ENCODE results near the gene SPEF2. TPM values are rescaled to one million over a fixed set of nuclear protein-coding genes. Genes with fewer than 3 reads are reported as not detected.
A peak's percentile ranks its signal among the peaks of the same experiment; 100 is the strongest.

Gene SPEF2
- total RNA-seq, 5 donors from 2014 or later (not counting 1 experiment from before 2014, with no cell fraction given) = 6.0 to 12.3 (median 11.3) TPM

- Mint-ChIP-seq H3K36me3 (peaks cover 4% of the 10 kb centered on the region), H3K27ac (peak overlapping the region; percentile 97 to 99), H3K27me3 (no peaks in the 10 kb centered on the region), H3K9me3 (peaks cover 0 to 8% (median 5%) of the 10 kb centered on the region in 3 donors), H3K4me1 (peaks cover 78 to 81% (median 79%) of the 10 kb centered on the region in 3 donors), H3K4me3 (peak overlapping the region in 1 of 3 donors; percentile 69)
- H3K27ac ChIP-seq (ENCODE audit: low read length) = peak overlapping the region; percentile 79
- no CpG with 5 or more reads among the region's 2 CpGs for WGBS (ENCODE audit: insufficient coverage)
- no peaks in the 10 kb centered on the region for H3K27me3 ChIP-seq (replicated peaks in 1 of 2; ENCODE audit: control insufficient read depth in 2 of 2, extremely low read depth in 1 of 2, insufficient read depth in 2 of 2, low read length in 1 of 2)
- no peak overlapping the region for H3K4me3 ChIP-seq (ENCODE audit: control insufficient read depth in 1 of 2, extremely low read depth in 1 of 2, low read length in 1 of 2)
- no peak for ATAC-seq (replicated peaks in 1 of 4)
- POLR2A ChIA-PET = interaction anchor here (0.6 to 6.5 kb wide), 9 partner anchors 9 to 46 kb away, joined by 3 to 85 read pairs (median 7); no protein-coding TSS in a partner anchor
- H3K36me3 ChIP-seq (ENCODE audit: control insufficient read depth in 2 of 2, extremely low read depth in 1 of 2, insufficient read depth in 1 of 2, low read length in 1 of 2) = no peaks in the 10 kb centered on the region
- no peaks in the 10 kb centered on the region for H3K9me3 ChIP-seq
- H3K4me1 ChIP-seq (ENCODE audit: control insufficient read depth in 1 of 2, extremely low read depth in 1 of 2, insufficient read depth in 2 of 2, low read length in 2 of 2) = peaks cover 78 to 87% of the 10 kb centered on the region in 2 experiments
- no peak for DNase-seq
- CTCF ChIA-PET = interaction anchor here in 1 of 2 donors (1.4 to 2.8 kb wide), 4 partner anchors 8 to 104 kb away, joined by 5 to 11 read pairs (median 9); no protein-coding TSS in a partner anchor
Measured at GRCh38 chr5:35821513-35821912, 203.8 kb downstream of the SPEF2 start.

DNA sequence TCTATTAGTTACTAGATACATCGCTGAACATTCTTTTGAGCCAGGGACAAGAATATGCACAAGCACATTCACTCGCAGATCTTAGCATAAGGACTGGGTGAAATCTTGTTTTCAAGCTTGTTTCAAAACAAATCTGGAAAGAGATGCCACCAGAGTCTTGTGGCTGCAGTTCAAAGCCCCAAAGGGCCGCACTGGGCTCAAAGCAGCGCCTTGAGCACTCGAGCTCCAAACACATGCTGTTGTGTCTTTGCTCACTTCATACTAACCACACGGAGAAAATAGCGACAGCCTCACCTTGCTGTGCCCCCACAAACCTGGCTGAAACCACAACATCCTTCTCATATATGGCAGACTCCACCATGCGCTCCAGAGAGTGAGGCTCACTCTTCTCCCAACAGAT lies 204.8 kb downstream of the SPEF2 start:
- Mint-ChIP-seq H3K4me3 (peak overlapping the region; percentile 55 to 69 (median 65)), H3K4me1 (peaks cover 88 to 91% (median 89%) of the 10 kb centered on the region in 3 donors), H3K27ac (peak overlapping the region; percentile 97 to 99), H3K27me3 (no peaks in the 10 kb centered on the region), H3K36me3 (peaks cover 4% of the 10 kb centered on the region), H3K9me3 (peaks cover 0 to 8% (median 5%) of the 10 kb centered on the region in 3 donors)
- POLR2A ChIA-PET = interaction anchor here (0.6 to 6.5 kb wide), 14 partner anchors 10 to 58 kb away, joined by 3 to 85 read pairs (median 6); partner anchors contain the start of gene IL7R (in 2 of the 2)
- 14% methylated on average over 8 of the region's 8 CpGs for WGBS (ENCODE audit: insufficient coverage)
- CTCF ChIA-PET = interaction anchor here (0.6 to 2.8 kb wide), 17 partner anchors 8 to 103 kb away, joined by 3 to 11 read pairs (median 5); partner anchors contain the start of gene IL7R (in 1 of the 2)
- Histone ChIP-seq H3K4me1 (ENCODE audit: control insufficient read depth in 1 of 2, extremely low read depth in 1 of 2, insufficient read depth in 2 of 2, low read length in 2 of 2) (peaks cover 78 to 87% of the 10 kb centered on the region in 2 experiments), H3K9me3 (no peaks in the 10 kb centered on the region), H3K27me3 (replicated peaks in 1 of 2; ENCODE audit: control insufficient read depth in 2 of 2, extremely low read depth in 1 of 2, insufficient read depth in 2 of 2, low read length in 1 of 2) (no peaks in the 10 kb centered on the region), H3K4me3 (ENCODE audit: control insufficient read depth in 1 of 2, extremely low read depth in 1 of 2, low read length in 1 of 2) (peak overlapping the region; percentile 4 to 40), H3K27ac (ENCODE audit: low read length) (peak overlapping the region; percentile 79), H3K36me3 (ENCODE audit: control insufficient read depth in 2 of 2, extremely low read depth in 1 of 2, insufficient read depth in 1 of 2, low read length in 1 of 2) (no peaks in the 10 kb centered on the region)
- ATAC-seq (replicated peaks in 1 of 4) (peak; percentile 81 to 86 (median 85)), DNase-seq (peak; percentile 34 to 87 (median 63))

GRCh38 chr5:35823347-35824098 lies 205.9 kb downstream of the SPEF2 start:
- POLR2A ChIA-PET = interaction anchor here (0.6 to 6.5 kb wide), 17 partner anchors 10 to 135 kb away, joined by 3 to 85 read pairs (median 5); partner anchors contain the start of gene IL7R (in 2 of the 2)
- Histone ChIP-seq H3K27me3 (replicated peaks in 1 of 2; ENCODE audit: control insufficient read depth in 2 of 2, extremely low read depth in 1 of 2, insufficient read depth in 2 of 2, low read length in 1 of 2) (no peaks in the 10 kb centered on the region), H3K27ac (ENCODE audit: low read length) (peak overlapping the region; percentile 79), H3K4me3 (ENCODE audit: control insufficient read depth in 1 of 2, extremely low read depth in 1 of 2, low read length in 1 of 2) (peak overlapping the region in 1 of 2 donors; percentile 10), H3K36me3 (ENCODE audit: control insufficient read depth in 2 of 2, extremely low read depth in 1 of 2, insufficient read depth in 1 of 2, low read length in 1 of 2) (no peaks in the 10 kb centered on the region), H3K9me3 (no peaks in the 10 kb centered on the region), H3K4me1 (ENCODE audit: control insufficient read depth in 1 of 2, extremely low read depth in 1 of 2, insufficient read depth in 2 of 2, low read length in 2 of 2) (peaks cover 76 to 86% of the 10 kb centered on the region in 2 experiments)
- Mint-ChIP-seq H3K27ac (peak overlapping the region; percentile 97 to 99), H3K9me3 (peaks cover 0 to 8% (median 5%) of the 10 kb centered on the region in 3 donors), H3K4me3 (peak overlapping the region in 1 of 3 donors; percentile 69), H3K36me3 (peaks cover 4% of the 10 kb centered on the region), H3K4me1 (peaks cover 98 to 99% (median 99%) of the 10 kb centered on the region in 3 donors), H3K27me3 (no peaks in the 10 kb centered on the region)
- ATAC-seq (replicated peaks in 1 of 4) (peak in 1 of 4 experiments; percentile 21), DNase-seq (peak in 1 of 35 experiments; percentile 43)
- 41% methylated on average over 7 of the region's 7 CpGs for WGBS (ENCODE audit: insufficient coverage)
- CTCF ChIA-PET = interaction anchor here (0.9 to 2.8 kb wide), 15 partner anchors 10 to 102 kb away, joined by 3 to 11 read pairs (median 5); partner anchors contain the start of gene IL7R (in 1 of the 2)

GRCh38 chr5:35826056-35826455 lies 208.4 kb downstream of the SPEF2 start:
- WGBS (ENCODE audit: insufficient coverage) = no CpG with 5 or more reads among the region's 3 CpGs
- POLR2A ChIA-PET = no interaction called here
- no peaks in the 10 kb centered on the region for H3K36me3 ChIP-seq (ENCODE audit: control insufficient read depth in 2 of 2, extremely low read depth in 1 of 2, insufficient read depth in 1 of 2, low read length in 1 of 2)
- Mint-ChIP-seq H3K27ac (peak overlapping the region; percentile 97 to 99), H3K4me1 (peaks cover 92 to 96% (median 93%) of the 10 kb centered on the region in 3 donors), H3K36me3 (peaks cover 4% of the 10 kb centered on the region), H3K4me3 (peak overlapping the region; percentile 19 to 59 (median 49)), H3K27me3 (no peaks in the 10 kb centered on the region), H3K9me3 (peaks cover 0 to under 1% (median 0%) of the 10 kb centered on the region in 3 donors)
- DNase-seq = no peak
- no peaks in the 10 kb centered on the region for H3K9me3 ChIP-seq
- peaks cover 71 to 76% of the 10 kb centered on the region in 2 experiments for H3K4me1 ChIP-seq (ENCODE audit: control insufficient read depth in 1 of 2, extremely low read depth in 1 of 2, insufficient read depth in 2 of 2, low read length in 2 of 2)
- no peaks in the 10 kb centered on the region for H3K27me3 ChIP-seq (replicated peaks in 1 of 2; ENCODE audit: control insufficient read depth in 2 of 2, extremely low read depth in 1 of 2, insufficient read depth in 2 of 2, low read length in 1 of 2)
- CTCF ChIA-PET = interaction anchor here in 1 of 2 donors (1.5 kb wide), 1 partner anchor 33 kb away, joined by 3 read pairs; no protein-coding TSS in a partner anchor
- no peak for ATAC-seq (replicated peaks in 1 of 4)
- no peak overlapping the region for H3K4me3 ChIP-seq (ENCODE audit: control insufficient read depth in 1 of 2, extremely low read depth in 1 of 2, low read length in 1 of 2)
- H3K27ac ChIP-seq (ENCODE audit: low read length) = peak overlapping the region; percentile 65

GRCh38 chr5:35826554-35826953 lies 208.9 kb downstream of the SPEF2 start:
- Histone ChIP-seq H3K36me3 (ENCODE audit: control insufficient read depth in 2 of 2, extremely low read depth in 1 of 2, insufficient read depth in 1 of 2, low read length in 1 of 2) (no peaks in the 10 kb centered on the region), H3K27ac (ENCODE audit: low read length) (peak overlapping the region; percentile 65), H3K9me3 (no peaks in the 10 kb centered on the region), H3K27me3 (replicated peaks in 1 of 2; ENCODE audit: control insufficient read depth in 2 of 2, extremely low read depth in 1 of 2, insufficient read depth in 2 of 2, low read length in 1 of 2) (no peaks in the 10 kb centered on the region), H3K4me1 (ENCODE audit: control insufficient read depth in 1 of 2, extremely low read depth in 1 of 2, insufficient read depth in 2 of 2, low read length in 2 of 2) (peaks cover 70 to 74% of the 10 kb centered on the region in 2 experiments), H3K4me3 (ENCODE audit: control insufficient read depth in 1 of 2, extremely low read depth in 1 of 2, low read length in 1 of 2) (peak overlapping the region in 1 of 2 donors; percentile 29)
- H3K27ac Mint-ChIP-seq = peak overlapping the region; percentile 97 to 99
- ATAC-seq (replicated peaks in 1 of 4) = no peak
- H3K27me3 Mint-ChIP-seq = no peaks in the 10 kb centered on the region
- WGBS (ENCODE audit: insufficient coverage) = no CpG with 5 or more reads among the region's 2 CpGs
- no peaks in the 10 kb centered on the region for H3K9me3 Mint-ChIP-seq
- POLR2A ChIA-PET = interaction anchor here in 1 of 2 donors (0.8 to 1.0 kb wide), 2 partner anchors 14 to 26 kb away, joined by 3 to 5 read pairs; no protein-coding TSS in a partner anchor
- H3K4me3 Mint-ChIP-seq = peak overlapping the region; percentile 49 to 62 (median 59)
- peaks cover 4% of the 10 kb centered on the region for H3K36me3 Mint-ChIP-seq
- H3K4me1 Mint-ChIP-seq = peaks cover 94 to 97% (median 94%) of the 10 kb centered on the region in 3 donors
- CTCF ChIA-PET = interaction anchor here in 1 of 2 donors (0.6 to 0.9 kb wide), 2 partner anchors 18 to 46 kb away, joined by 3 read pairs; no protein-coding TSS in a partner anchor
- no peak for DNase-seq
